Mesenteric fat pad (tissue), 1 donor: ENCODE results near the gene TFF1. TPM values are rescaled to one million over a fixed set of nuclear protein-coding genes. Genes with fewer than 3 reads are reported as not detected.

Experiments
- DNase-seq: peaks from one replicate; pipeline ENCODE4 v3.0.0-alpha.2; 2020; ENCODE audit warnings: low spot score
- total RNA-seq: library from RNA; stranded (reverse); fragmentation: NEBNext Ultra II Directional; extraction: Animal tissue kit (Norgen Biotek cat#: 25700); gene quantifications from one replicate; pipeline ENCODE4 v1.2.1, GENCODE V29; 2021
- donor health status: DM: yes; HTN: yes; CAD: no.

TFF1 gene
- total RNA-seq, 1 donor from 2014 or later = not detected

- DNase-seq = no peak
These were observed 16.6 kb upstream of the TFF1 start for GRCh38 chr21:42382915-42383314.

GRCh38 chr21:42381347-42381984 lies 15.1 kb upstream of the TFF1 start:
- no peak for DNase-seq

GRCh38 chr21:42379426-42380215 lies 13.3 kb upstream of the TFF1 start:
- no peak for DNase-seq

- no peak for DNase-seq
These were observed 12.1 kb upstream of the TFF1 start for GRCh38 chr21:42378418-42378817.

GRCh38 chr21:42377951-42378340 lies 11.6 kb upstream of the TFF1 start:
- no peak for DNase-seq

GRCh38 chr21:42377211-42377950 lies 11.0 kb upstream of the TFF1 start:
- no peak for DNase-seq

GRCh38 chr21:42376338-42376982 lies 10.1 kb upstream of the TFF1 start:
- no peak for DNase-seq

- DNase-seq = no peak
These were observed 9.6 kb upstream of the TFF1 start for GRCh38 chr21:42375966-42376337.

GRCh38 chr21:42375506-42375905 lies 9.2 kb upstream of the TFF1 start:
- DNase-seq = no peak

- no peak for DNase-seq
These were observed 8.6 kb upstream of the TFF1 start for GRCh38 chr21:42374864-42375499.

GRCh38 chr21:42374457-42374856 lies 8.1 kb upstream of the TFF1 start:
- no peak for DNase-seq

- no peak for DNase-seq
These were observed 7.6 kb upstream of the TFF1 start for GRCh38 chr21:42373908-42374455.

- DNase-seq = no peak
These were observed 7.0 kb upstream of the TFF1 start for GRCh38 chr21:42373196-42373907.

- DNase-seq = no peak
These were observed 4.7 kb upstream of the TFF1 start for GRCh38 chr21:42370894-42371654.

GRCh38 chr21:42369821-42370220 lies 3.5 kb upstream of the TFF1 start:
- DNase-seq = no peak

- no peak for DNase-seq
These were observed 1.2 kb upstream of the TFF1 start for GRCh38 chr21:42367367-42368165.

- no peak for DNase-seq
These were observed 565 bp downstream of the TFF1 start for GRCh38 chr21:42365770-42366169.

GRCh38 chr21:42364304-42364865 lies 1.9 kb downstream of the TFF1 start:
- DNase-seq = no peak
